K562 (cell line): Measurements from ENCODE around the gene OR7C1. TPM values are rescaled to one million over a fixed set of nuclear protein-coding genes. Genes with fewer than 3 reads are reported as not detected.

Experiments used
- ATAC-seq: fragments of 200-7000 bp; cut with Tn5 transposase; 3 replicates; pipeline ENCODE4 v1.9.1; 2020; ENCODE audit warnings: moderate library complexity
- BruUV-seq: library from RNA; stranded (reverse); fragments of 400-500 nt; replicated peaks from 2 replicates; lab custom pipeline; 2021; lab: Mats Ljungman, UMichigan
- CTCF ChIA-PET: fragments of 300-600 bp; formaldehyde crosslinking; extraction: SDS; loops from one replicate; lab custom pipeline; 2021; ENCODE audit warnings: low intra/inter-chr PET ratio; lab: Yijun Ruan, JAX
- POLR2A ChIA-PET: fragments of 300-600, 350-650 bp; sonication (Branson Sonifier 250); formaldehyde crosslinking; extraction: SDS; loops from one replicate; lab custom pipeline; 2021; ENCODE audit warnings: antibody characterized with exemption, inconsistent platforms; lab: Yijun Ruan, JAX
- DNase-seq, 4 experiments: peaks; one replicate each; pipeline versions ENCODE4 v3.0.0 to v3.0.0-alpha.2; 2011 to 2018; ENCODE audit warnings: low spot score in 3 of 4, mixed read lengths in 3 of 4; ENCODE audit errors: extremely low read depth in 1 of 4
- FAIRE-seq: peaks from 2 replicates; lab custom pipeline; 2011; peaks lifted over from hg19 to GRCh38; lab: Jason Lieb, UNC
- H2AFZ ChIP-seq: 2 replicates; pipeline ENCODE4 v1.6.0; 2011; ENCODE audit warnings: low read depth, low read length, control low read depth, inconsistent platforms
- H3K27ac ChIP-seq: fragments of 200-600 bp; 3 replicates; pipeline ENCODE4 v1.8.0; 2011; ENCODE audit warnings: low read depth, mild to moderate bottlenecking, control low read depth, inconsistent platforms, low read length, moderate library complexity, mixed read lengths; ENCODE audit errors: extremely low read depth
- H3K27me3 ChIP-seq, 2 experiments: fragments of 300-600 bp in 1 of 2; 2 replicates in 1 of 2; 3 replicates in 1 of 2; pipeline versions ENCODE4 v1.6.0 to v1.8.0; 2011; ENCODE audit warnings: inconsistent platforms in 2 of 2, low read length in 2 of 2, mild to moderate bottlenecking in 1 of 2, mixed read lengths in 1 of 2, moderate library complexity in 1 of 2; ENCODE audit not compliant: control insufficient read depth in 2 of 2, insufficient read depth in 2 of 2
- H3K36me3 ChIP-seq: fragments of 300-600 bp; 3 replicates; pipeline ENCODE4 v1.8.0; 2011; ENCODE audit warnings: mild to moderate bottlenecking, low read length, inconsistent platforms; ENCODE audit not compliant: control insufficient read depth, insufficient read depth
- H3K4me1 ChIP-seq, 2 experiments: fragments of 200-600 bp in 1 of 2; replicated peaks in 1 of 2; 2 replicates in 1 of 2; 3 replicates in 1 of 2; pipeline versions ENCODE4 v1.5.1 to v1.8.0; 2011; ENCODE audit warnings: inconsistent platforms in 2 of 2, low read length in 2 of 2, mild to moderate bottlenecking in 1 of 2, mixed read lengths in 1 of 2, moderate library complexity in 1 of 2; ENCODE audit not compliant: control insufficient read depth in 2 of 2, insufficient read depth in 2 of 2
- H3K4me2 ChIP-seq: 2 replicates; pipeline ENCODE4 v1.6.1; 2011; ENCODE audit warnings: low read length, control low read depth, inconsistent platforms, mixed read lengths; ENCODE audit not compliant: insufficient read depth
- H3K4me3 ChIP-seq: fragments of 200-600 bp; sonication (generic), shearing (Covaris generic); 2 replicates; pipeline ENCODE4 v1.5.1; 2016; ENCODE audit warnings: control low read depth, inconsistent platforms
- H3K79me2 ChIP-seq: fragments of 200-600 bp; 3 replicates; pipeline ENCODE4 v1.8.0; 2011; ENCODE audit warnings: low read length, inconsistent platforms; ENCODE audit not compliant: control insufficient read depth, insufficient read depth
- H3K9ac ChIP-seq, 2 experiments: 2 replicates each; pipeline versions ENCODE4 v1.6.0 to v1.6.1; 2011; ENCODE audit warnings: low read depth in 2 of 2, low read length in 2 of 2, control low read depth in 1 of 2, inconsistent platforms in 1 of 2, mild to moderate bottlenecking in 1 of 2, mixed read lengths in 1 of 2; ENCODE audit not compliant: insufficient read depth in 1 of 2
- H3K9me1 ChIP-seq: one replicate; pipeline ENCODE4 v1.6.0; 2011; ENCODE audit warnings: inconsistent platforms, mild to moderate bottlenecking, low read length, moderate library complexity; ENCODE audit not compliant: control insufficient read depth, insufficient read depth
- H3K9me3 ChIP-seq: replicated peaks from 2 replicates; pipeline ENCODE4 v1.5.1; 2011; ENCODE audit warnings: low read depth, low read length, inconsistent platforms; ENCODE audit not compliant: control insufficient read depth, insufficient read depth
- H4K20me1 ChIP-seq: replicated peaks from 2 replicates; pipeline ENCODE4 v1.6.1; 2011; ENCODE audit warnings: low read length, inconsistent platforms, mixed read lengths; ENCODE audit not compliant: control insufficient read depth, insufficient read depth
- CEBPB ChIP-seq: fragments of 450-650 bp; IDR thresholded peaks from 2 replicates; pipeline ENCODE4 v1.6.1; 2016; ENCODE audit warnings: missing genetic modification characterization, missing compliant biosample characterization
- ELF1 ChIP-seq: fragments of 200-800 bp; sonication (Bioruptor generic); IDR thresholded peaks from 2 replicates; pipeline ENCODE4 v1.6.1; 2016; ENCODE audit warnings: missing genetic modification characterization, missing compliant biosample characterization
- FOXA3 ChIP-seq, 2 experiments: fragments of 450-650 bp in 1 of 2; sonication (generic) in 1 of 2; formaldehyde crosslinking; IDR thresholded peaks in 1 of 2; conservative IDR thresholded peaks in 1 of 2; 2 replicates each; pipeline versions ENCODE4 v1.4.0 to v1.8.0; 2020 to 2022; ENCODE audit warnings: mild to moderate bottlenecking in 2 of 2, missing genetic modification reagents in 1 of 2
- MEF2D ChIP-seq: conservative IDR thresholded peaks from 2 replicates; pipeline ENCODE4 v1.6.1; 2016; ENCODE audit warnings: low read depth, missing genetic modification characterization, missing compliant biosample characterization
- SPI1 ChIP-seq: IDR thresholded peaks from 2 replicates; pipeline ENCODE4 v1.6.1; 2011; ENCODE audit warnings: low read depth, low read length, control low read depth, borderline replicate concordance
- WHSC1 ChIP-seq: IDR thresholded peaks from one replicate; pipeline ENCODE4 v1.6.1; 2012; ENCODE audit warnings: low read length, control low read depth, inconsistent platforms
- ZNF76 ChIP-seq: fragments of 250-450 bp; sonication (Bioruptor Pico); IDR thresholded peaks from 2 replicates; pipeline ENCODE4 v1.4.0; 2020; ENCODE audit warnings: mild to moderate bottlenecking, moderate library complexity, borderline replicate concordance
- WGBS: fragments of 100-300 bp; shearing (Covaris generic); methylation state at CpG from one replicate; pipeline ENCODE4 v1.1.6; 2016; ENCODE audit warnings: low coverage, mixed read lengths; ENCODE audit not compliant: insufficient coverage; ENCODE audit errors: missing lambda C conversion rate; 5-methylcytosine and 5-hydroxymethylcytosine counted together
- in situ Hi-C: fragments of 300-500 bp; cut with MboI; formaldehyde crosslinking; loops from 4 replicates; pipeline ENCODE4 v1.15.0; 2018; ENCODE audit warnings: inconsistent platforms, mixed read lengths
- intact Hi-C: fragments of 100-400 bp; cut with micrococcal nuclease; formaldehyde crosslinking; loops from 2 replicates; pipeline ENCODE4 v1.14.2; 2022
- polyA plus RNA-seq, 8 experiments: library from polyadenylated mRNA; depleted of rRNA in 4 of 8; stranded (reverse) in 5 of 8; unstranded in 3 of 8; fragments of >200 nt; fragmentation: Nextera tagmentation in 2 of 8; fragmentation: Illumina TruSeq in 1 of 8; extraction: Ambion mirVana in 2 of 8; extraction: Trizol in 1 of 8; gene quantifications; 2 replicates each; pipeline versions ENCODE4 v1.2.1 to v1.2.3, GENCODE V29; 2011 to 2014; ENCODE audit warnings: inconsistent platforms in 1 of 8, missing spikeins in 1 of 8
- total RNA-seq, 7 experiments: library from RNA; depleted of rRNA in 6 of 7; stranded (reverse); fragments of >200 nt in 6 of 7; fragmentation: Illumina TruSeq in 2 of 7; extraction: Trizol in 2 of 7; gene quantifications; 2 replicates each; pipeline versions ENCODE4 v1.2.1 to v1.2.3, GENCODE V29; 2011 to 2021; ENCODE audit warnings: low replicate concordance in 1 of 7
- TF ChIP-seq, protein P1 (sequence below), 2 experiments: IDR thresholded peaks; 2 replicates each; pipeline ENCODE4 v1.6.1; 2012; ENCODE audit warnings: improper control_type of control experiment in 2 of 2, low read depth in 2 of 2, low read length in 2 of 2, borderline replicate concordance in 1 of 2
- TF ChIP-seq, protein P2 (sequence below): IDR thresholded peaks from 2 replicates; pipeline ENCODE4 v1.6.1; 2016; ENCODE audit warnings: missing genetic modification characterization, missing compliant biosample characterization
- TF ChIP-seq, protein P3 (sequence below): fragments of 450-650 bp; IDR thresholded peaks from 2 replicates; pipeline ENCODE4 v1.6.1; 2014; ENCODE audit warnings: low read depth, mild to moderate bottlenecking, moderate library complexity, borderline replicate concordance
- TF ChIP-seq, protein P4 (sequence below): sonication (generic); formaldehyde crosslinking; IDR thresholded peaks from 2 replicates; pipeline ENCODE4 v1.4.0; 2020; ENCODE audit warnings: mild to moderate bottlenecking, missing genetic modification reagents

Gene OR7C1
- total and polyA plus RNA-seq, 9 of the 15 experiments (the other 6 are each of a cell fraction or from before 2014, with no cell fraction given), result 0.01 to 0.18 (median 0.10) TPM; not detected in 1

DNA sequence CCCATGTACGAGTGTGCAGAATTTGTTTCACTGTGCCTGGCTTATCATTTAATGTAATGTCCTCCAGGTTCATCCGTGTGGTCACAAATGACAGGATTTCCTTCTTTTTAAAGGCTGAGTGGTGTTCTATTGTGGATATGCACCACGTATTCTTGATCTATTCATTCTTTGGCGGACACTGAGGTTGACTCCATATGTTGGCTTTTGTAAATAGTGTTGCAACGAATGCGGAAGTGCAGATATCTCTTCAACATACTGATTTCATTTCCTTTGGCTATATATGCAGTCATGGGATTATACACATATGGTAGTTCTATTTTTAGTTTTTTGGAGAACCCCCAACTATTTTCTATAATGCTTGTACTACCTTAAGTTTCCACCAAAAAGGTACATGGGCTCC is 13.0 kb downstream of the OR7C1 start:
- intact Hi-C loops, result no loop called here
- Histone ChIP-seq H3K36me3 (no peaks in the 10 kb centered on the region), H3K27ac (no peak overlapping the region), H3K79me2 (no peaks in the 10 kb centered on the region), H3K9ac (no peak overlapping the region), H3K27me3 (peaks cover 6 to 9% of the 10 kb centered on the region in 2 experiments; a peak in 2 of 5 replicates), H3K4me1 (peaks cover 3 to 6% of the 10 kb centered on the region in 2 experiments; a peak in 2 of 5 replicates), H3K9me1 (no peaks in the 10 kb centered on the region), H4K20me1 (no peaks in the 10 kb centered on the region), H2AFZ (0 out of 2 replicates have a peak overlapping the region, but pooled peaks have one; percentile 11), H3K4me2 (no peak overlapping the region), H3K9me3 (0 out of 2 replicates have a peak, but pooled peaks cover 2% of the 10 kb centered on the region), H3K4me3 (no peak overlapping the region)
- BruUV-seq, result no TSS peak
- ChIA-PET POLR2A (no interaction called here), CTCF (no interaction called here)
- in situ Hi-C loops, result no loop called here
- 1% methylated on average over 6 of the region's 6 CpGs for WGBS
- TF ChIP-seq ZNF76 (CRISPR knock-in tag) (no peak), WHSC1 (no peak), SPI1 (peak; percentile 85), ELF1 (tag) (peak; percentile 56), CEBPB (tag) (peak; percentile 63), FOXA3 (CRISPR knock-in tag; conservative IDR thresholded peaks at IDR 0.05 in 1 of 2, IDR thresholded peaks at IDR 0.05 in 1 of 2) (peak in 1 of 2 experiments; percentile 48; a peak in 2 of 4 replicates), MEF2D (tag) (peak; percentile 49; the same call in 1 of the 2 replicates)
- TF ChIP-seq, protein P1, sequence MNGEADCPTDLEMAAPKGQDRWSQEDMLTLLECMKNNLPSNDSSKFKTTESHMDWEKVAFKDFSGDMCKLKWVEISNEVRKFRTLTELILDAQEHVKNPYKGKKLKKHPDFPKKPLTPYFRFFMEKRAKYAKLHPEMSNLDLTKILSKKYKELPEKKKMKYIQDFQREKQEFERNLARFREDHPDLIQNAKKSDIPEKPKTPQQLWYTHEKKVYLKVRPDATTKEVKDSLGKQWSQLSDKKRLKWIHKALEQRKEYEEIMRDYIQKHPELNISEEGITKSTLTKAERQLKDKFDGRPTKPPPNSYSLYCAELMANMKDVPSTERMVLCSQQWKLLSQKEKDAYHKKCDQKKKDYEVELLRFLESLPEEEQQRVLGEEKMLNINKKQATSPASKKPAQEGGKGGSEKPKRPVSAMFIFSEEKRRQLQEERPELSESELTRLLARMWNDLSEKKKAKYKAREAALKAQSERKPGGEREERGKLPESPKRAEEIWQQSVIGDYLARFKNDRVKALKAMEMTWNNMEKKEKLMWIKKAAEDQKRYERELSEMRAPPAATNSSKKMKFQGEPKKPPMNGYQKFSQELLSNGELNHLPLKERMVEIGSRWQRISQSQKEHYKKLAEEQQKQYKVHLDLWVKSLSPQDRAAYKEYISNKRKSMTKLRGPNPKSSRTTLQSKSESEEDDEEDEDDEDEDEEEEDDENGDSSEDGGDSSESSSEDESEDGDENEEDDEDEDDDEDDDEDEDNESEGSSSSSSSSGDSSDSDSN (IDR thresholded peaks at IDR 0.05; ENCODE audit: borderline replicate concordance in 1 of 2, low read depth in 2 of 2, low read length in 2 of 2), result no peak
- TF ChIP-seq, protein P2, sequence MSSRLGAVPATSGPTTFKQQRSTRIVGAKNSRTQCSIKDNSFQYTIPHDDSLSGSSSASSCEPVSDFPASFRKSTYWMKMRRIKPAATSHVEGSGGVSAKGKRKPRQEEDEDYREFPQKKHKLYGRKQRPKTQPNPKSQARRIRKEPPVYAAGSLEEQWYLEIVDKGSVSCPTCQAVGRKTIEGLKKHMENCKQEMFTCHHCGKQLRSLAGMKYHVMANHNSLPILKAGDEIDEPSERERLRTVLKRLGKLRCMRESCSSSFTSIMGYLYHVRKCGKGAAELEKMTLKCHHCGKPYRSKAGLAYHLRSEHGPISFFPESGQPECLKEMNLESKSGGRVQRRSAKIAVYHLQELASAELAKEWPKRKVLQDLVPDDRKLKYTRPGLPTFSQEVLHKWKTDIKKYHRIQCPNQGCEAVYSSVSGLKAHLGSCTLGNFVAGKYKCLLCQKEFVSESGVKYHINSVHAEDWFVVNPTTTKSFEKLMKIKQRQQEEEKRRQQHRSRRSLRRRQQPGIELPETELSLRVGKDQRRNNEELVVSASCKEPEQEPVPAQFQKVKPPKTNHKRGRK (tag), result 0 out of 2 replicates have a peak, but pooled peaks have one; percentile 25
- TF ChIP-seq, protein P3, sequence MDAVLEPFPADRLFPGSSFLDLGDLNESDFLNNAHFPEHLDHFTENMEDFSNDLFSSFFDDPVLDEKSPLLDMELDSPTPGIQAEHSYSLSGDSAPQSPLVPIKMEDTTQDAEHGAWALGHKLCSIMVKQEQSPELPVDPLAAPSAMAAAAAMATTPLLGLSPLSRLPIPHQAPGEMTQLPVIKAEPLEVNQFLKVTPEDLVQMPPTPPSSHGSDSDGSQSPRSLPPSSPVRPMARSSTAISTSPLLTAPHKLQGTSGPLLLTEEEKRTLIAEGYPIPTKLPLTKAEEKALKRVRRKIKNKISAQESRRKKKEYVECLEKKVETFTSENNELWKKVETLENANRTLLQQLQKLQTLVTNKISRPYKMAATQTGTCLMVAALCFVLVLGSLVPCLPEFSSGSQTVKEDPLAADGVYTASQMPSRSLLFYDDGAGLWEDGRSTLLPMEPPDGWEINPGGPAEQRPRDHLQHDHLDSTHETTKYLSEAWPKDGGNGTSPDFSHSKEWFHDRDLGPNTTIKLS, result peak; percentile 42; the same call in 1 of the 2 replicates
- TF ChIP-seq, protein P4, sequence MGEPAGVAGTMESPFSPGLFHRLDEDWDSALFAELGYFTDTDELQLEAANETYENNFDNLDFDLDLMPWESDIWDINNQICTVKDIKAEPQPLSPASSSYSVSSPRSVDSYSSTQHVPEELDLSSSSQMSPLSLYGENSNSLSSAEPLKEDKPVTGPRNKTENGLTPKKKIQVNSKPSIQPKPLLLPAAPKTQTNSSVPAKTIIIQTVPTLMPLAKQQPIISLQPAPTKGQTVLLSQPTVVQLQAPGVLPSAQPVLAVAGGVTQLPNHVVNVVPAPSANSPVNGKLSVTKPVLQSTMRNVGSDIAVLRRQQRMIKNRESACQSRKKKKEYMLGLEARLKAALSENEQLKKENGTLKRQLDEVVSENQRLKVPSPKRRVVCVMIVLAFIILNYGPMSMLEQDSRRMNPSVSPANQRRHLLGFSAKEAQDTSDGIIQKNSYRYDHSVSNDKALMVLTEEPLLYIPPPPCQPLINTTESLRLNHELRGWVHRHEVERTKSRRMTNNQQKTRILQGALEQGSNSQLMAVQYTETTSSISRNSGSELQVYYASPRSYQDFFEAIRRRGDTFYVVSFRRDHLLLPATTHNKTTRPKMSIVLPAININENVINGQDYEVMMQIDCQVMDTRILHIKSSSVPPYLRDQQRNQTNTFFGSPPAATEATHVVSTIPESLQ (CRISPR knock-in tag), result no peak
- no peak for FAIRE-seq
- ATAC-seq, result no peak
- DNase-seq, result no peak
